ENCODE results near the gene ELL3. TPM values are rescaled to one million over a fixed set of nuclear protein-coding genes. Genes with fewer than 3 reads are reported as not detected.
"Not testable (repeated sequence)": the region's sequence is repeated elsewhere in the genome, so short reads cannot be mapped to it uniquely, and the experiment has no call there.

Gene ELL3
- total and polyA plus RNA-seq, 2 donors from 2014 or later = 2.5 to 2.7 TPM

GRCh38 chr15:43735416-43735815, 41.4 kb downstream of the ELL3 start:
- H3K27me3 ChIP-seq (ENCODE audit: control insufficient read depth, insufficient read depth, low read length) = no peaks in the 10 kb centered on the region
- H3K36me3 ChIP-seq (ENCODE audit: control insufficient read depth in 2 of 3, insufficient read depth in 3 of 3, low read length in 3 of 3) = no peaks in the 10 kb centered on the region
- no peak overlapping the region for H3K27ac ChIP-seq (ENCODE audit: low read depth in 2 of 2, low read length in 2 of 2)
- H3K4me3 ChIP-seq (ENCODE audit: low read length in 3 of 3) = no peak overlapping the region
- intact Hi-C loops (cut with DNase I) = no loop called here
- DNase-seq (no peak), FAIRE-seq (no peak)
- no peaks in the 10 kb centered on the region for H3K4me1 ChIP-seq (ENCODE audit: control insufficient read depth in 2 of 3, insufficient read depth in 2 of 3, low read depth in 1 of 3, low read length in 3 of 3)
- no peaks in the 10 kb centered on the region for H3K9me3 ChIP-seq (ENCODE audit: control insufficient read depth in 2 of 3, insufficient read depth in 1 of 3, low read length in 3 of 3)
- H3K9ac ChIP-seq (ENCODE audit: low read length in 3 of 3) = no peak overlapping the region
- TF ChIP-seq, protein P1, sequence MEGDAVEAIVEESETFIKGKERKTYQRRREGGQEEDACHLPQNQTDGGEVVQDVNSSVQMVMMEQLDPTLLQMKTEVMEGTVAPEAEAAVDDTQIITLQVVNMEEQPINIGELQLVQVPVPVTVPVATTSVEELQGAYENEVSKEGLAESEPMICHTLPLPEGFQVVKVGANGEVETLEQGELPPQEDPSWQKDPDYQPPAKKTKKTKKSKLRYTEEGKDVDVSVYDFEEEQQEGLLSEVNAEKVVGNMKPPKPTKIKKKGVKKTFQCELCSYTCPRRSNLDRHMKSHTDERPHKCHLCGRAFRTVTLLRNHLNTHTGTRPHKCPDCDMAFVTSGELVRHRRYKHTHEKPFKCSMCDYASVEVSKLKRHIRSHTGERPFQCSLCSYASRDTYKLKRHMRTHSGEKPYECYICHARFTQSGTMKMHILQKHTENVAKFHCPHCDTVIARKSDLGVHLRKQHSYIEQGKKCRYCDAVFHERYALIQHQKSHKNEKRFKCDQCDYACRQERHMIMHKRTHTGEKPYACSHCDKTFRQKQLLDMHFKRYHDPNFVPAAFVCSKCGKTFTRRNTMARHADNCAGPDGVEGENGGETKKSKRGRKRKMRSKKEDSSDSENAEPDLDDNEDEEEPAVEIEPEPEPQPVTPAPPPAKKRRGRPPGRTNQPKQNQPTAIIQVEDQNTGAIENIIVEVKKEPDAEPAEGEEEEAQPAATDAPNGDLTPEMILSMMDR (IDR thresholded peaks at IDR 0.05; ENCODE audit: borderline replicate concordance, extremely low read depth, insufficient read depth) = no peak

- H3K4me3 ChIP-seq (ENCODE audit: low read length in 3 of 3); H3K36me3 ChIP-seq (ENCODE audit: control insufficient read depth in 2 of 3, insufficient read depth in 3 of 3, low read length in 3 of 3); H3K9ac ChIP-seq (ENCODE audit: low read length in 3 of 3); H3K4me1 ChIP-seq (ENCODE audit: control insufficient read depth in 2 of 3, insufficient read depth in 2 of 3, low read depth in 1 of 3, low read length in 3 of 3); intact Hi-C loops (cut with DNase I); H3K27me3 ChIP-seq (ENCODE audit: control insufficient read depth, insufficient read depth, low read length); H3K27ac ChIP-seq (ENCODE audit: low read depth in 2 of 2, low read length in 2 of 2); DNase-seq; H3K9me3 ChIP-seq (ENCODE audit: control insufficient read depth in 2 of 3, insufficient read depth in 1 of 3, low read length in 3 of 3); FAIRE-seq: not testable (repeated sequence)
Observed at GRCh38 chr15:43728053-43728725, 48.6 kb downstream of the ELL3 start.

DNA sequence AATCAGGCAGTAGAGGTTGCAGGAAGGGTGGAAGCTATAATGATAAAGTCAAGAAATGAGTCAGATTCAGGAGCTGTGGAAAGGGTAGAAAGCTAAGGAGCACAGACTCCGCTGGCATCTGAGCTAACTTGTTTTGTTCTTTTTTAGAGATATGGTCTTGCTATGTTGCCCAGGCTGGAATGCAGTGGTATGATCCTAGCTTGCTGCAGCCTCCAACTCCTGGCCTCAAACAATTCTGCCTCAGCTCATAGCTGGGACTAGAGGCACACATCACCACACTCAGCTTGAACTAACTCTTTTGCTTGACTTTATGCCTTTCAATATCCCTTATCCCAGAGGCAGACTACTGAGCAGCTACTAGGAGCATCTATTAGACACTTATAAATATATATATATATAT, 50.5 kb downstream of the ELL3 start:
- H3K27me3 ChIP-seq (ENCODE audit: control insufficient read depth, insufficient read depth, low read length); DNase-seq; intact Hi-C loops (cut with DNase I): not testable (repeated sequence)

DNA sequence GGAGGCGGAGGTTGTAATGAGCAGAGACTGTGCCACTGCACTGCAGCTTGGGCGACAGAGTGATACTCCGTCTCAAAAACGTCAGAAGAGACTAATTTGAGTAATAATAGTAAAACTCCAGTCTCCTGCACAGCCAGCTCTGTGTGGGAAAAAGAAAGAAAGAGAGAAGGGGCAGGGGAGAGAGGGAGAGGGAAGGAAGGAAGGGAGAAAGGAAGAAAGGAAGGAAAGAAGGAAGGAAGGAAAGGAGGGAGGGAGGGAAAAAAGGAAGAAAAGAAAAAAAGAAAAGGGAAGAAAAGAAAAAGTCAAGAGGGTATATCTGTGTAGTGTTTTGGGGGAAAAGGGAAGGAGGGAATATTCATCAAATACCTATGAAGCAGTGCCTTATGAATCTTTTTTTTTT, 53.6 kb downstream of the ELL3 start:
- intact Hi-C loops (cut with DNase I) = no loop called here
- Histone ChIP-seq H3K4me3 (ENCODE audit: low read length in 3 of 3) (no peak overlapping the region), H3K4me1 (ENCODE audit: control insufficient read depth in 2 of 3, insufficient read depth in 2 of 3, low read depth in 1 of 3, low read length in 3 of 3) (no peaks in the 10 kb centered on the region), H3K27me3 (ENCODE audit: control insufficient read depth, insufficient read depth, low read length) (no peaks in the 10 kb centered on the region), H3K27ac (ENCODE audit: low read depth in 2 of 2, low read length in 2 of 2) (no peak overlapping the region), H3K9ac (ENCODE audit: low read length in 3 of 3) (no peak overlapping the region), H3K36me3 (ENCODE audit: control insufficient read depth in 2 of 3, insufficient read depth in 3 of 3, low read length in 3 of 3) (no peaks in the 10 kb centered on the region), H3K9me3 (ENCODE audit: control insufficient read depth in 2 of 3, insufficient read depth in 1 of 3, low read length in 3 of 3) (no peaks in the 10 kb centered on the region)
- FAIRE-seq (no peak), DNase-seq (no peak)
- TF ChIP-seq, protein P1 (IDR thresholded peaks at IDR 0.05; ENCODE audit: borderline replicate concordance, extremely low read depth, insufficient read depth) = no peak

More for the DNA sequence above, 50.5 kb downstream of the ELL3 start:
- H3K9ac ChIP-seq (ENCODE audit: low read length in 3 of 3); H3K36me3 ChIP-seq (ENCODE audit: control insufficient read depth in 2 of 3, insufficient read depth in 3 of 3, low read length in 3 of 3); H3K27ac ChIP-seq (ENCODE audit: low read depth in 2 of 2, low read length in 2 of 2); FAIRE-seq; H3K4me3 ChIP-seq (ENCODE audit: low read length in 3 of 3); H3K4me1 ChIP-seq (ENCODE audit: control insufficient read depth in 2 of 3, insufficient read depth in 2 of 3, low read depth in 1 of 3, low read length in 3 of 3); H3K9me3 ChIP-seq (ENCODE audit: control insufficient read depth in 2 of 3, insufficient read depth in 1 of 3, low read length in 3 of 3): not testable (repeated sequence)

Small RNAs within 50 kb of the gene (microRNA-seq; reads per million reads assigned to microRNA genes)
- gene MIR1282 = not detected

Other genes with a start within 250 kb of the ELL3 start
- 64.6 TPM for gene PPIP5K1, start 186.8 kb downstream of the ELL3 start, total RNA-seq
- 7.7 TPM for gene PPIP5K1, start 186.8 kb downstream of the ELL3 start, polyA plus RNA-seq (ENCODE audit: insufficient read depth, low read depth, low replicate concordance)
- 14.5 TPM for gene CKMT1B, start 182.9 kb downstream of the ELL3 start, total RNA-seq
- gene CKMT1B, start 182.9 kb downstream of the ELL3 start, polyA plus RNA-seq (ENCODE audit: insufficient read depth, low read depth, low replicate concordance) = 9.2 TPM
- gene STRC, start 158.2 kb downstream of the ELL3 start, total RNA-seq = 0.19 TPM
- 0.22 TPM for gene STRC, start 158.2 kb downstream of the ELL3 start, polyA plus RNA-seq (ENCODE audit: insufficient read depth, low read depth, low replicate concordance)
- gene CATSPER2, start 128.1 kb downstream of the ELL3 start, total RNA-seq = 6.5 TPM
- gene CATSPER2, start 128.1 kb downstream of the ELL3 start, polyA plus RNA-seq (ENCODE audit: insufficient read depth, low read depth, low replicate concordance) = 1.9 TPM
- gene CKMT1A, start 83.1 kb downstream of the ELL3 start, total RNA-seq = 15.1 TPM
- 19.9 TPM for gene CKMT1A, start 83.1 kb downstream of the ELL3 start, polyA plus RNA-seq (ENCODE audit: insufficient read depth, low read depth, low replicate concordance)
- 404 TPM for gene PDIA3, start 30.5 kb downstream of the ELL3 start, total RNA-seq
- gene PDIA3, start 30.5 kb downstream of the ELL3 start, polyA plus RNA-seq (ENCODE audit: insufficient read depth, low read depth, low replicate concordance) = 414 TPM
- 788 TPM for gene SERF2, start 15.4 kb upstream of the ELL3 start, total RNA-seq
- gene SERF2, start 15.4 kb upstream of the ELL3 start, polyA plus RNA-seq (ENCODE audit: insufficient read depth, low read depth, low replicate concordance) = 2,452 TPM
- gene SERINC4, start 23.3 kb upstream of the ELL3 start, total RNA-seq = 0.13 TPM
- gene SERINC4, start 23.3 kb upstream of the ELL3 start, polyA plus RNA-seq (ENCODE audit: insufficient read depth, low read depth, low replicate concordance) = 0.47 TPM
- gene HYPK, start 23.6 kb upstream of the ELL3 start, total RNA-seq = 10.2 TPM
- 7.7 TPM for gene HYPK, start 23.6 kb upstream of the ELL3 start, polyA plus RNA-seq (ENCODE audit: insufficient read depth, low read depth, low replicate concordance)
- 25.3 TPM for gene MFAP1, start 47.7 kb upstream of the ELL3 start, total RNA-seq
- gene MFAP1, start 47.7 kb upstream of the ELL3 start, polyA plus RNA-seq (ENCODE audit: insufficient read depth, low read depth, low replicate concordance) = 28.1 TPM
- gene WDR76, start 50.0 kb upstream of the ELL3 start, total RNA-seq = 4.8 TPM
- gene WDR76, start 50.0 kb upstream of the ELL3 start, polyA plus RNA-seq (ENCODE audit: insufficient read depth, low read depth, low replicate concordance) = 0.73 TPM

Measured in kidney (tissue), 14 donors.